GM23338 (cell line): Measurements from ENCODE around the gene ALPL. TPM values are rescaled to one million over a fixed set of nuclear protein-coding genes. Genes with fewer than 3 reads are reported as not detected.

Source experiments
- ATAC-seq: fragments of 200-7000 bp; cut with Tn5 transposase; 3 replicates; pipeline ENCODE4 v1.9.1; 2020
- DNase-seq: peaks from one replicate; pipeline ENCODE4 v3.0.0-alpha.2; 2015; ENCODE audit warnings: low spot score
- H2AFZ ChIP-seq: fragments of 200-600 bp; sonication (generic); 2 replicates; pipeline ENCODE4 v1.8.0; 2016; ENCODE audit warnings: antibody characterized with exemption, mild to moderate bottlenecking, moderate library complexity
- H3F3A ChIP-seq: fragments of 200-600 bp; sonication (generic); replicated peaks from 2 replicates; pipeline ENCODE4 v1.8.0; 2017; ENCODE audit warnings: antibody characterized with exemption, mixed run types, low read depth
- H3K27ac ChIP-seq: fragments of 200-600 bp; sonication (generic); 2 replicates; pipeline ENCODE4 v1.6.1; 2016; ENCODE audit warnings: low read depth
- H3K27me3 ChIP-seq: fragments of 200-600 bp; sonication (generic); 2 replicates; pipeline ENCODE4 v1.8.0; 2016; ENCODE audit warnings: mild to moderate bottlenecking, mixed run types, moderate library complexity; ENCODE audit not compliant: insufficient read depth
- H3K36me3 ChIP-seq: fragments of 200-600 bp; sonication (generic); 2 replicates; pipeline ENCODE4 v1.8.0; 2016; ENCODE audit warnings: mild to moderate bottlenecking; ENCODE audit not compliant: insufficient read depth
- H3K4me1 ChIP-seq: fragments of 200-600 bp; sonication (generic); 2 replicates; pipeline ENCODE4 v1.8.0; 2016; ENCODE audit warnings: mild to moderate bottlenecking, moderate library complexity; ENCODE audit not compliant: insufficient read depth
- H3K4me2 ChIP-seq: fragments of 200-600 bp; sonication (generic); 2 replicates; pipeline ENCODE4 v1.7.1; 2017; ENCODE audit warnings: mixed run types
- H3K4me3 ChIP-seq: fragments of 200-600 bp; sonication (generic); 2 replicates; pipeline ENCODE4 v1.6.1; 2016; ENCODE audit warnings: mixed run types
- H3K79me2 ChIP-seq: fragments of 200-600 bp; sonication (generic); replicated peaks from 2 replicates; pipeline ENCODE4 v1.8.0; 2017; ENCODE audit warnings: mild to moderate bottlenecking; ENCODE audit not compliant: insufficient read depth
- H3K9me2 ChIP-seq: fragments of 200-600 bp; sonication (generic); 2 replicates; pipeline ENCODE4 v1.8.0; 2017; ENCODE audit not compliant: insufficient read depth
- H4K20me1 ChIP-seq: fragments of 200-600 bp; sonication (generic); replicated peaks from 2 replicates; pipeline ENCODE4 v1.8.0; 2017; ENCODE audit warnings: mild to moderate bottlenecking; ENCODE audit not compliant: insufficient read depth
- H3K27ac Mint-ChIP-seq: 2 replicates; pipeline ENCODE4 v1.8.0; 2020; ENCODE audit warnings: inconsistent platforms, mild to moderate bottlenecking, moderate library complexity, mixed read lengths
- H3K27me3 Mint-ChIP-seq: 3 replicates; pipeline ENCODE4 v1.8.0; 2022; ENCODE audit warnings: low read depth, mild to moderate bottlenecking, moderate library complexity, mixed read lengths, inconsistent platforms; ENCODE audit not compliant: insufficient read depth, poor library complexity
- H3K36me3 Mint-ChIP-seq: 3 replicates; pipeline ENCODE4 v1.8.0; 2021; ENCODE audit warnings: low read depth, mild to moderate bottlenecking, inconsistent platforms, moderate library complexity, mixed read lengths
- H3K4me1 Mint-ChIP-seq: 3 replicates; pipeline ENCODE4 v1.8.0; 2020; ENCODE audit warnings: mild to moderate bottlenecking, inconsistent platforms, mixed read lengths
- H3K4me3 Mint-ChIP-seq: 3 replicates; pipeline ENCODE4 v1.8.0; 2021; ENCODE audit warnings: moderate library complexity, mild to moderate bottlenecking, inconsistent platforms, mixed read lengths
- H3K9me3 Mint-ChIP-seq: 3 replicates; pipeline ENCODE4 v1.8.0; 2020; ENCODE audit warnings: moderate library complexity, mild to moderate bottlenecking, inconsistent platforms, mixed read lengths
- EZH2phosphoT487 ChIP-seq: fragments of 200-600 bp; sonication (generic); IDR thresholded peaks from one replicate; pipeline ENCODE4 v1.8.1; 2018; ENCODE audit warnings: antibody characterized with exemption; ENCODE audit not compliant: unreplicated experiment
- JUNB ChIP-seq: IDR thresholded peaks from one replicate; pipeline ENCODE4 v1.6.1; 2016; ENCODE audit warnings: antibody characterized with exemption; ENCODE audit not compliant: unreplicated experiment
- POLR2AphosphoS5 ChIP-seq: IDR thresholded peaks from 2 replicates; pipeline ENCODE4 v1.6.1; 2016; ENCODE audit warnings: antibody characterized with exemption, low read depth
- STAT1 ChIP-seq: IDR thresholded peaks from one replicate; pipeline ENCODE4 v1.6.1; 2016; ENCODE audit warnings: antibody characterized with exemption; ENCODE audit not compliant: unreplicated experiment
- ZNF114 ChIP-seq: fragments of 250-450 bp; sonication (Bioruptor Pico); IDR thresholded peaks from 2 replicates; pipeline ENCODE4 v1.5.0; 2020; ENCODE audit warnings: mild to moderate bottlenecking, moderate library complexity
- ZNF331 ChIP-seq: fragments of 250-450 bp; sonication (Bioruptor Pico); IDR thresholded peaks from 2 replicates; pipeline ENCODE4 v1.5.0; 2020; ENCODE audit warnings: low read depth, mild to moderate bottlenecking, moderate library complexity
- polyA plus RNA-seq: library from polyadenylated mRNA; unstranded; fragments of >200 nt; fragmentation: Nextera tagmentation; extraction: Ambion mirVana; gene quantifications from 2 replicates; pipeline ENCODE4 v1.2.1, GENCODE V29; 2016
- total RNA-seq: library from RNA; depleted of rRNA; stranded (reverse); fragments of >200 nt; shearing (Covaris generic); gene quantifications from 2 replicates; pipeline ENCODE4 v1.2.3, GENCODE V29; 2014
- TF ChIP-seq, protein P1 (sequence below): fragments of 250-450 bp; sonication (Bioruptor Pico); IDR thresholded peaks from 2 replicates; pipeline ENCODE4 v1.5.0; 2020; ENCODE audit warnings: mild to moderate bottlenecking, moderate library complexity
- TF ChIP-seq, protein P2 (sequence below), 2 experiments: fragments of 200-600 bp in 1 of 2; sonication (generic) in 1 of 2; conservative IDR thresholded peaks; 2 replicates each; pipeline versions ENCODE4 v1.5.1 to v1.6.1; 2016 to 2017; ENCODE audit warnings: antibody characterized with exemption in 2 of 2, low read depth in 2 of 2, mild to moderate bottlenecking in 2 of 2, moderate library complexity in 1 of 2
- TF ChIP-seq, protein P3 (sequence below): IDR thresholded peaks from 2 replicates; pipeline ENCODE4 v1.6.1; 2016; ENCODE audit warnings: antibody characterized with exemption

ALPL gene
- total and polyA plus RNA-seq, 2 experiments from 2014 or later = 116 to 187 TPM

DNA sequence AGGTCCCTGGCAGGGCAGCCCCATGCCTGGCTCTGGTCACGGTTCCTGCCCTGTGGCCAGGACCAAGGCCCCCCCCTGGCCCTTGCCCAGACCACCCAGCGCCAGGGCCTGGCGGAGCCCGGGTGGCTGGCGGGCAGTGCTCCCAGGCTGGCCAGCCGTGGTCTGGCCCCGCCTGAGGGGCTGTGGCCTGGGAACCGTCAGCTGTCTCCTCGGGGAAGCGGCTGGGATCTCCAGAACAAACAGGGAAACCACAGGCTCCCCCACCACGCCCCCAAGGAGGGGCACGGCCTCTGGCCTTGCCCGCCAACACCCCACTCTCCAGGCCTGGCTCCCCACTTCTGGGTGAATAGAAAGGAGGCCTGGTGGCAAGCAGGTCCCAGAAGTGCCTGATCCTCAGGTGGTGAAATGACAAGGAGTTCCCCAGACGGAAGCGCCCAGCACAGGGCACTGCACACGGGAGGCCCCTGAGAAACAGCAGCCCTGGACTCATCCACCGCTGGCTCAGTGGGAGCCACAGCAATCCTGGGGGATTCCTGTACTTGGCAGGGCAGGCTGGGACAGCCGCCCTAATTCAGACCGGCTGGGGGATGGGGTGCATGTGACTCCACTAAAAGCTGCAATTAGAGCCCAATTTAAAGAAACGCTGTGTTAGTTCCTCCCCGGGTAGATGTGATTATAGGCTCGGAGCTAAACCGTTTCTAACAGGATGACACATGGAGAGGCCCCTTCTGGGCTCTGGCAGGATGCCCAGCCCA lies 81.1 kb downstream of the ALPL start (continued):
- TF ChIP-seq, protein P1, sequence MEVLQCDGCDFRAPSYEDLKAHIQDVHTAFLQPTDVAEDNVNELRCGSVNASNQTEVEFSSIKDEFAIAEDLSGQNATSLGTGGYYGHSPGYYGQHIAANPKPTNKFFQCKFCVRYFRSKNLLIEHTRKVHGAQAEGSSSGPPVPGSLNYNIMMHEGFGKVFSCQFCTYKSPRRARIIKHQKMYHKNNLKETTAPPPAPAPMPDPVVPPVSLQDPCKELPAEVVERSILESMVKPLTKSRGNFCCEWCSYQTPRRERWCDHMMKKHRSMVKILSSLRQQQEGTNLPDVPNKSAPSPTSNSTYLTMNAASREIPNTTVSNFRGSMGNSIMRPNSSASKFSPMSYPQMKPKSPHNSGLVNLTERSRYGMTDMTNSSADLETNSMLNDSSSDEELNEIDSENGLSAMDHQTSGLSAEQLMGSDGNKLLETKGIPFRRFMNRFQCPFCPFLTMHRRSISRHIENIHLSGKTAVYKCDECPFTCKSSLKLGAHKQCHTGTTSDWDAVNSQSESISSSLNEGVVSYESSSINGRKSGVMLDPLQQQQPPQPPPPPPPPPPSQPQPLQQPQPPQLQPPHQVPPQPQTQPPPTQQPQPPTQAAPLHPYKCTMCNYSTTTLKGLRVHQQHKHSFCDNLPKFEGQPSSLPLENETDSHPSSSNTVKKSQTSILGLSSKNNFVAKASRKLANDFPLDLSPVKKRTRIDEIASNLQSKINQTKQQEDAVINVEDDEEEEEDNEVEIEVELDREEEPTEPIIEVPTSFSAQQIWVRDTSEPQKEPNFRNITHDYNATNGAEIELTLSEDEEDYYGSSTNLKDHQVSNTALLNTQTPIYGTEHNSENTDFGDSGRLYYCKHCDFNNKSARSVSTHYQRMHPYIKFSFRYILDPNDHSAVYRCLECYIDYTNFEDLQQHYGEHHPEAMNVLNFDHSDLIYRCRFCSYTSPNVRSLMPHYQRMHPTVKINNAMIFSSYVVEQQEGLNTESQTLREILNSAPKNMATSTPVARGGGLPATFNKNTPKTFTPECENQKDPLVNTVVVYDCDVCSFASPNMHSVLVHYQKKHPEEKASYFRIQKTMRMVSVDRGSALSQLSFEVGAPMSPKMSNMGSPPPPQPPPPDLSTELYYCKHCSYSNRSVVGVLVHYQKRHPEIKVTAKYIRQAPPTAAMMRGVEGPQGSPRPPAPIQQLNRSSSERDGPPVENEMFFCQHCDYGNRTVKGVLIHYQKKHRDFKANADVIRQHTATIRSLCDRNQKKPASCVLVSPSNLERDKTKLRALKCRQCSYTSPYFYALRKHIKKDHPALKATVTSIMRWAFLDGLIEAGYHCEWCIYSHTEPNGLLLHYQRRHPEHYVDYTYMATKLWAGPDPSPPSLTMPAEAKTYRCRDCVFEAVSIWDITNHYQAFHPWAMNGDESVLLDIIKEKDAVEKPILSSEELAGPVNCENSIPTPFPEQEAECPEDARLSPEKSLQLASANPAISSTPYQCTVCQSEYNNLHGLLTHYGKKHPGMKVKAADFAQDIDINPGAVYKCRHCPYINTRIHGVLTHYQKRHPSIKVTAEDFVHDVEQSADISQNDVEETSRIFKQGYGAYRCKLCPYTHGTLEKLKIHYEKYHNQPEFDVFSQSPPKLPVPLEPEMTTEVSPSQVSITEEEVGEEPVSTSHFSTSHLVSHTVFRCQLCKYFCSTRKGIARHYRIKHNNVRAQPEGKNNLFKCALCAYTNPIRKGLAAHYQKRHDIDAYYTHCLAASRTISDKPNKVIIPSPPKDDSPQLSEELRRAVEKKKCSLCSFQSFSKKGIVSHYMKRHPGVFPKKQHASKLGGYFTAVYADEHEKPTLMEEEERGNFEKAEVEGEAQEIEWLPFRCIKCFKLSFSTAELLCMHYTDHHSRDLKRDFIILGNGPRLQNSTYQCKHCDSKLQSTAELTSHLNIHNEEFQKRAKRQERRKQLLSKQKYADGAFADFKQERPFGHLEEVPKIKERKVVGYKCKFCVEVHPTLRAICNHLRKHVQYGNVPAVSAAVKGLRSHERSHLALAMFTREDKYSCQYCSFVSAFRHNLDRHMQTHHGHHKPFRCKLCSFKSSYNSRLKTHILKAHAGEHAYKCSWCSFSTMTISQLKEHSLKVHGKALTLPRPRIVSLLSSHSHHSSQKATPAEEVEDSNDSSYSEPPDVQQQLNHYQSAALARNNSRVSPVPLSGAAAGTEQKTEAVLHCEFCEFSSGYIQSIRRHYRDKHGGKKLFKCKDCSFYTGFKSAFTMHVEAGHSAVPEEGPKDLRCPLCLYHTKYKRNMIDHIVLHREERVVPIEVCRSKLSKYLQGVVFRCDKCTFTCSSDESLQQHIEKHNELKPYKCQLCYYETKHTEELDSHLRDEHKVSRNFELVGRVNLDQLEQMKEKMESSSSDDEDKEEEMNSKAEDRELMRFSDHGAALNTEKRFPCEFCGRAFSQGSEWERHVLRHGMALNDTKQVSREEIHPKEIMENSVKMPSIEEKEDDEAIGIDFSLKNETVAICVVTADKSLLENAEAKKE (CRISPR knock-in tag) = no peak
- TF ChIP-seq, protein P2, sequence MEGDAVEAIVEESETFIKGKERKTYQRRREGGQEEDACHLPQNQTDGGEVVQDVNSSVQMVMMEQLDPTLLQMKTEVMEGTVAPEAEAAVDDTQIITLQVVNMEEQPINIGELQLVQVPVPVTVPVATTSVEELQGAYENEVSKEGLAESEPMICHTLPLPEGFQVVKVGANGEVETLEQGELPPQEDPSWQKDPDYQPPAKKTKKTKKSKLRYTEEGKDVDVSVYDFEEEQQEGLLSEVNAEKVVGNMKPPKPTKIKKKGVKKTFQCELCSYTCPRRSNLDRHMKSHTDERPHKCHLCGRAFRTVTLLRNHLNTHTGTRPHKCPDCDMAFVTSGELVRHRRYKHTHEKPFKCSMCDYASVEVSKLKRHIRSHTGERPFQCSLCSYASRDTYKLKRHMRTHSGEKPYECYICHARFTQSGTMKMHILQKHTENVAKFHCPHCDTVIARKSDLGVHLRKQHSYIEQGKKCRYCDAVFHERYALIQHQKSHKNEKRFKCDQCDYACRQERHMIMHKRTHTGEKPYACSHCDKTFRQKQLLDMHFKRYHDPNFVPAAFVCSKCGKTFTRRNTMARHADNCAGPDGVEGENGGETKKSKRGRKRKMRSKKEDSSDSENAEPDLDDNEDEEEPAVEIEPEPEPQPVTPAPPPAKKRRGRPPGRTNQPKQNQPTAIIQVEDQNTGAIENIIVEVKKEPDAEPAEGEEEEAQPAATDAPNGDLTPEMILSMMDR (conservative IDR thresholded peaks at IDR 0.05; ENCODE audit: low read depth in 2 of 2) = no peak
- TF ChIP-seq, protein P3, sequence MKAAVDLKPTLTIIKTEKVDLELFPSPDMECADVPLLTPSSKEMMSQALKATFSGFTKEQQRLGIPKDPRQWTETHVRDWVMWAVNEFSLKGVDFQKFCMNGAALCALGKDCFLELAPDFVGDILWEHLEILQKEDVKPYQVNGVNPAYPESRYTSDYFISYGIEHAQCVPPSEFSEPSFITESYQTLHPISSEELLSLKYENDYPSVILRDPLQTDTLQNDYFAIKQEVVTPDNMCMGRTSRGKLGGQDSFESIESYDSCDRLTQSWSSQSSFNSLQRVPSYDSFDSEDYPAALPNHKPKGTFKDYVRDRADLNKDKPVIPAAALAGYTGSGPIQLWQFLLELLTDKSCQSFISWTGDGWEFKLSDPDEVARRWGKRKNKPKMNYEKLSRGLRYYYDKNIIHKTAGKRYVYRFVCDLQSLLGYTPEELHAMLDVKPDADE = no peak
- TF ChIP-seq POLR2AphosphoS5 = no peak

DNA sequence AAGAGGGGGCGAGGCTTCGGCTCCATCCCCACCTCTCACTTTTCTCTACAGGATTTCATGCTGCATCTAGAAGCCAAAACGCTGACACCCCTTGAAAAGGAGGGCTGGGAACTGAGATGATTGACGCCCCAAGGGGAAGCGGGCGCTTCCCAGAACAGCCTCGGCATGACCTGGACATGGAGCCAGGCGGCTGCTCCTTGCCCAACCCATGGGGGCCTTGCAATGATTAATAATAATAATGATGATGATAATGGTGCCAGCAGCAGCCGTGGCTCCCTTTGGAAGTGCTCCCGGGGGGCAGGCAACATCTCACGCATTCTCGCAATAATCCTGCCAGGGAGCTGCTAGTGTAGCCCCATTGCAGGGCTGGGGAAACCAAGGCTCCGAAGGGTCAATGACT lies 81.7 kb downstream of the ALPL start:
- no peaks in the 10 kb centered on the region for H3K36me3 ChIP-seq
- H3K4me1 ChIP-seq = peaks cover 11% of the 10 kb centered on the region
- Mint-ChIP-seq H3K36me3 (no peaks in the 10 kb centered on the region), H3K27me3 (peaks cover 20% of the 10 kb centered on the region), H3K27ac (no peak overlapping the region), H3K9me3 (no peaks in the 10 kb centered on the region), H3K4me1 (peaks cover 24% of the 10 kb centered on the region), H3K4me3 (no peak overlapping the region)
- DNase-seq (no peak), ATAC-seq (no peak)
- H3F3A ChIP-seq = 0 out of 2 replicates have a peak, but pooled peaks cover 4% of the 10 kb centered on the region
- H3K4me2 ChIP-seq = no peak overlapping the region
- no peaks in the 10 kb centered on the region for H3K27me3 ChIP-seq
- H3K9me2 ChIP-seq = no peaks in the 10 kb centered on the region
- no peak overlapping the region for H3K27ac ChIP-seq
- H3K4me3 ChIP-seq = no peak overlapping the region
- no peaks in the 10 kb centered on the region for H3K79me2 ChIP-seq
- no peak overlapping the region for H2AFZ ChIP-seq
- H4K20me1 ChIP-seq = no peaks in the 10 kb centered on the region
- TF ChIP-seq, protein P3 = no peak
- no peak for TF ChIP-seq ZNF114 (CRISPR knock-in tag)
- no peak for TF ChIP-seq JUNB
- no peak for TF ChIP-seq EZH2phosphoT487
- TF ChIP-seq, protein P2 (conservative IDR thresholded peaks at IDR 0.05; ENCODE audit: low read depth in 2 of 2) = no peak
- no peak for TF ChIP-seq ZNF331
- TF ChIP-seq STAT1 = no peak
